Astrocyte of the cerebellum (primary cell): Measurements from ENCODE around the gene MUC5B.

Experiments
- DNase-seq: peaks from one replicate; pipeline ENCODE4 v3.0.0-alpha.2; 2011; ENCODE audit warnings: low read depth
- H3K4me3 ChIP-seq: 2 replicates; pipeline ENCODE4 v1.5.1; 2011; ENCODE audit warnings: mild to moderate bottlenecking, low read depth, low read length, moderate library complexity
- CTCF ChIP-seq: IDR thresholded peaks from 2 replicates; pipeline ENCODE4 v1.5.1; 2012; ENCODE audit warnings: low read length, low read depth, moderate library complexity, mild to moderate bottlenecking; ENCODE audit errors: missing control alignments
- in situ Hi-C: cut with HindIII; loops from 2 replicates; pipeline ENCODE4 v1.10.0; 2017; ENCODE audit warnings: low sequenced_read_pairs

The MUC5B gene

GRCh38 chr11:1290052-1291040 is 67.5 kb downstream of the MUC5B start:
- in situ Hi-C loops, result no loop called here
- no peak for DNase-seq
- no peak overlapping the region for H3K4me3 ChIP-seq
- no peak for TF ChIP-seq CTCF

GRCh38 chr11:1291295-1292017 is 68.6 kb downstream of the MUC5B start:
- in situ Hi-C loops, result no loop called here
- TF ChIP-seq CTCF, result no peak
- no peak for DNase-seq
- H3K4me3 ChIP-seq, result no peak overlapping the region

GRCh38 chr11:1292018-1292643 is 69.3 kb downstream of the MUC5B start:
- no peak overlapping the region for H3K4me3 ChIP-seq
- no peak for TF ChIP-seq CTCF
- no peak for DNase-seq
- in situ Hi-C loops, result no loop called here

GRCh38 chr11:1292644-1293618 is 70.1 kb downstream of the MUC5B start:
- TF ChIP-seq CTCF, result no peak
- in situ Hi-C loops, result no loop called here
- no peak overlapping the region for H3K4me3 ChIP-seq
- DNase-seq, result no peak

GRCh38 chr11:1293619-1294015 is 70.8 kb downstream of the MUC5B start:
- TF ChIP-seq CTCF, result peak; percentile 6
- no peak overlapping the region for H3K4me3 ChIP-seq
- in situ Hi-C loops, result no loop called here
- DNase-seq, result no peak

- no peak for TF ChIP-seq CTCF
- H3K4me3 ChIP-seq, result no peak overlapping the region
- in situ Hi-C loops, result no loop called here
- no peak for DNase-seq
Measured at GRCh38 chr11:1295086-1295485, 72.2 kb downstream of the MUC5B start.
